Measurements from ENCODE around the gene PPP1R3G. TPM values are rescaled to one million over a fixed set of nuclear protein-coding genes. Genes with fewer than 3 reads are reported as not detected.

Gene PPP1R3G
- total and polyA plus RNA-seq, 11 donors: 5.4 to 12.3 (median 8.0) TPM

DNA sequence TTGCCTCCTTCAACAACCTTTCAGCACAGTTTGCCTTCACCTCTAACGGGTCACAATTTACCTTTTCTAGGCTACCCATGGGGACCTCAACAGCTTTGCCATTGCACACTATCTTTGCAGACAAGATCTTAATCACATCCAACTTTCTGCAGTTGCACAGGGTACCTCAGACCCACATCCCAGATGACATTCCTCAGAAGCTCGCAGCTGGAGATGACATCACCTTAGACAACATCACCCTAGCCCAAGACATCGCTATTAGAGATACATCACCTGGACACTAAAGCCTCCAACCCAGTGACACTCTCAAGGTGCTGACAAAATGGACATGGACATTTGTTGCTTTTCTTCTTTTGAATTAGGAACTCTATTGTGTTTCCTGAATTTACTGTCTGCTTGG, 42.7 kb upstream of the PPP1R3G start:
- Histone ChIP-seq H3K4me1 (no peaks in the 10 kb centered on the region), H3K27me3 (no peaks in the 10 kb centered on the region), H3K27ac (no peak overlapping the region), H3K36me3 (no peaks in the 10 kb centered on the region), H3K9me3 (no peaks in the 10 kb centered on the region), H3K4me3 (no peak overlapping the region)
- no peak for DNase-seq
- TF ChIP-seq, protein P1, sequence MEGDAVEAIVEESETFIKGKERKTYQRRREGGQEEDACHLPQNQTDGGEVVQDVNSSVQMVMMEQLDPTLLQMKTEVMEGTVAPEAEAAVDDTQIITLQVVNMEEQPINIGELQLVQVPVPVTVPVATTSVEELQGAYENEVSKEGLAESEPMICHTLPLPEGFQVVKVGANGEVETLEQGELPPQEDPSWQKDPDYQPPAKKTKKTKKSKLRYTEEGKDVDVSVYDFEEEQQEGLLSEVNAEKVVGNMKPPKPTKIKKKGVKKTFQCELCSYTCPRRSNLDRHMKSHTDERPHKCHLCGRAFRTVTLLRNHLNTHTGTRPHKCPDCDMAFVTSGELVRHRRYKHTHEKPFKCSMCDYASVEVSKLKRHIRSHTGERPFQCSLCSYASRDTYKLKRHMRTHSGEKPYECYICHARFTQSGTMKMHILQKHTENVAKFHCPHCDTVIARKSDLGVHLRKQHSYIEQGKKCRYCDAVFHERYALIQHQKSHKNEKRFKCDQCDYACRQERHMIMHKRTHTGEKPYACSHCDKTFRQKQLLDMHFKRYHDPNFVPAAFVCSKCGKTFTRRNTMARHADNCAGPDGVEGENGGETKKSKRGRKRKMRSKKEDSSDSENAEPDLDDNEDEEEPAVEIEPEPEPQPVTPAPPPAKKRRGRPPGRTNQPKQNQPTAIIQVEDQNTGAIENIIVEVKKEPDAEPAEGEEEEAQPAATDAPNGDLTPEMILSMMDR (IDR thresholded peaks at IDR 0.05): no peak
- no peak for TF ChIP-seq POLR2A (IDR thresholded peaks at IDR 0.05)
- intact Hi-C loops (cut with DNase I): no loop called here
- WGBS, 4 donors: 84 to 91% (median 89%) methylated on average over 3 of the region's 3 CpGs
- no peak for ATAC-seq

- ATAC-seq: no peak
Measured at GRCh38 chr6:5044866-5045265, 40.3 kb upstream of the PPP1R3G start.

DNA sequence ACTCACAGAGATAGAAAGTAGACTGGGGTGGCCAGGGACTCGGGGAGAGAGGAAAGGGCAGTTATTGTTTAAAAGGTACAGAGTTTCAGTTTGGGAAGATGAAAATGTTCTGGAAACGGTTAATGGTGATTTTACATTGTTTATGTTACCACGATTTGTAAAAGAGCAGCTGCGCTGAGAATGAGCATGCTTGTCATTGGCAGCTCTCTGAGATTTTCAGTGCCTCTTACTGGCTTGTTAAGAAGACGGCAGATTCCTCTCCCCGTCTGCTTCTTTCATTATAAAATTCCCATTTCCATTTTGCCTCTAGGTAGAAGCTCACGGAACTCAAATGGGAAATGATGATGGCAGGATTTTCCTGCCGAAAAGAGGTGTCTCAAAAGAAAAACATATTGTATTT, 39.7 kb upstream of the PPP1R3G start:
- Histone ChIP-seq H3K36me3 (no peaks in the 10 kb centered on the region), H3K4me3 (no peak overlapping the region), H3K27me3 (no peaks in the 10 kb centered on the region), H3K9me3 (peaks cover 0 to 9% (median 0%) of the 10 kb centered on the region in 12 donors), H3K27ac (no peak overlapping the region), H3K4me1 (no peaks in the 10 kb centered on the region)
- 66 to 73% (median 72%) methylated on average over 8 of the region's 8 CpGs for WGBS, 4 donors
- TF ChIP-seq POLR2A (IDR thresholded peaks at IDR 0.05): no peak
- TF ChIP-seq, protein P1 (IDR thresholded peaks at IDR 0.05): no peak
- ATAC-seq (no peak), DNase-seq (no peak)
- intact Hi-C loops (cut with DNase I): no loop called here

More at GRCh38 chr6:5044866-5045265, 40.3 kb upstream of the PPP1R3G start:
- 75 to 100% (median 85%) methylated on average over 3 of the region's 3 CpGs for WGBS, 4 donors
- H3K9me3 ChIP-seq: peaks cover 0 to 4% (median 0%) of the 10 kb centered on the region in 12 donors
- intact Hi-C loops (cut with DNase I): no loop called here
- TF ChIP-seq, protein P1 (IDR thresholded peaks at IDR 0.05): no peak
- no peak for TF ChIP-seq POLR2A (IDR thresholded peaks at IDR 0.05)
- no peaks in the 10 kb centered on the region for H3K36me3 ChIP-seq
- H3K27me3 ChIP-seq: no peaks in the 10 kb centered on the region
- DNase-seq: no peak
- no peak overlapping the region for H3K4me3 ChIP-seq
- H3K27ac ChIP-seq: no peak overlapping the region
- H3K4me1 ChIP-seq: no peaks in the 10 kb centered on the region

- Histone ChIP-seq H3K27me3 (no peaks in the 10 kb centered on the region), H3K4me3 (no peak overlapping the region), H3K27ac (no peak overlapping the region), H3K9me3 (peaks cover 0 to 18% (median 8%) of the 10 kb centered on the region in 12 donors), H3K36me3 (no peaks in the 10 kb centered on the region), H3K4me1 (no peaks in the 10 kb centered on the region)
- TF ChIP-seq, protein P1 (IDR thresholded peaks at IDR 0.05): no peak
- ATAC-seq (no peak), DNase-seq (no peak)
- intact Hi-C loops (cut with DNase I): no loop called here
- WGBS, 4 donors: 89 to 94% (median 93%) methylated on average over 8 to 9 of the region's 9 CpGs
Measured at GRCh38 chr6:5046430-5046829, 38.7 kb upstream of the PPP1R3G start.

Data from heart left ventricle (tissue), 16 donors.